Activated naive CD4-positive, alpha-beta T cell treated with Interleukin-2 at 50 U/mL for 16 hours (primary cell): ENCODE results near the gene GRID1.

Source experiments
- DNase-seq: peaks from one replicate; pipeline ENCODE4 v3.0.0-alpha.2; 2020

The GRID1 gene

DNA sequence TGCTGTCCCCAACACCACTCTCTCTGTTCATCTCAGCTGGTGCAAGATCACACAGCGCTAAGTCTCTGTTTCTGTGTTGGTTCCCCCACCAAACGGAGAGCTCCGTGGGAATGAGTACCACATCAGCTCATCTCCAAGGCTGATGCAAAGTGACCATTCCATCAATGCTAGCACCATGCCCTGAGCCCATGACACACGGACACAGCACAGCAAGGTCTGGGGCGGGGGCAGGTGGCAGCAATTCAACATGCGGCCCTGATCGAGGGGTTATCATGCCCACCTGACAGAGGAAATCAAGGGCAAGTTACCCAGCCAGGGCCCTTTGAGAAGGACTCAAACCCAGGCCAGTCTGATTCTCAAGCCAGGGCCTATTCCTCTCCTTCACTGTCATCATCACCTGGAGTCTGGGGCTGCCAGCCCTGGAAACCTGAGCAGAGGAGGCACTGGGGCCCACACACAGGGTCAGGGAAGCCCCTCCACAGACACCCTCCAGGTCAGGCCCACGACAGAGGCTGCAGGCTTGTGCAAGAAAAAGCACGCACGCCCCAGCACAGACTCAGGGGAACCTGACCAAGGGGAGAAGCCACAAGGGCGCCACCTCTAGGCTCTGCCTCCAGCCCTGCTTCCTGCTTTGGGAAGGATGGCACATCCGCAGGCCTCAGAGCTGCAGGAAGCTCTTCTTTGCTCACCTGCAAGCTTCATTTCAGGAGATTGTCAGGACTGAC is 74.8 kb downstream of the GRID1 start:
- no peak for DNase-seq

DNA sequence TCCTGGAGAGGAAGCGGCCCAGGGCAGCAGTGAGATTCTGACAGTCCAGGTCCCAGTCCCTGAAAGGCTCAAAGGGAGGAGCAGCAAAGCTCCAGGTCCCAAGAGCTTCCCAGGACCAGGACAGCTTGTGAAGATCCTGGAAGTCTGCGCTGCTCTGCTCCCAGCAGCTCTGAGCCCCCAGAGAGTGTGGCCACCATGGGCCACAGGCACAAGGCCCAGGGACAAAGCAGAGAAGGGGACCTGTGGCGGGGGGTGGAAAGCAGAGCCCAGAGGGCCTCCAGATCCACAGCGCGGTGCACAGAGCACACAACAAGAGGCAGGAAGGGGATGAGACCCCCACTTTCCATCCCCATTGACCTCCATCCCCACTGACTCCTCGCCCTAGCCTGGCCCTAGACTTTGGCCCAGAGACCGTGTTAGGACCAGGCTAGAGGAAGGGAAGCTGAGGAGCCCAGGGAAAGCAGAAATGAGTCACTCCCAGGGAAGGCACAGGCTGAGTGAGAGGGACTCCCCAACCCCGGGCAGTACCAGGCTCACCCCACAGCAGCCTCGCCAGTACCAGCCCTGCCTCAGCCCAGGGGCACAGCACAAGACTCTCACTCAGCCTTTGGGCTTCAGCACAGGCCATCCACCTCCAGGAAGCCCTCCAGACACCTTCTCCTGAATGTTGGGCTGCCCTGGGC is 75.5 kb downstream of the GRID1 start:
- DNase-seq: no peak

DNA sequence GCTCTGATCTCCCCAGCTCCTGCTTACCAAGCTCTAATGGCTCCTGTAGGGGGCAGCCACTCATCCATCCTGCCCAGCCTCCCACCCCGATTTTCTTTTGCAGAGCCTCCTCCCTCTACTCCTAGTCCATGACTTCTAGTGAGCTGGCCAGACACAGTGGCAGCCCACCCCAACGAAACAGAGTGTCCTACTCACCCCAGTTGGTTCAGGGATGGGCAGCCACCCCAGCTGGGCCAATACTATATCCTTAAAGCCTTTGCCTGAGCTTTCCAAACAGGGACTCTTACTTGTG is 77.1 kb downstream of the GRID1 start:
- no peak for DNase-seq

DNA sequence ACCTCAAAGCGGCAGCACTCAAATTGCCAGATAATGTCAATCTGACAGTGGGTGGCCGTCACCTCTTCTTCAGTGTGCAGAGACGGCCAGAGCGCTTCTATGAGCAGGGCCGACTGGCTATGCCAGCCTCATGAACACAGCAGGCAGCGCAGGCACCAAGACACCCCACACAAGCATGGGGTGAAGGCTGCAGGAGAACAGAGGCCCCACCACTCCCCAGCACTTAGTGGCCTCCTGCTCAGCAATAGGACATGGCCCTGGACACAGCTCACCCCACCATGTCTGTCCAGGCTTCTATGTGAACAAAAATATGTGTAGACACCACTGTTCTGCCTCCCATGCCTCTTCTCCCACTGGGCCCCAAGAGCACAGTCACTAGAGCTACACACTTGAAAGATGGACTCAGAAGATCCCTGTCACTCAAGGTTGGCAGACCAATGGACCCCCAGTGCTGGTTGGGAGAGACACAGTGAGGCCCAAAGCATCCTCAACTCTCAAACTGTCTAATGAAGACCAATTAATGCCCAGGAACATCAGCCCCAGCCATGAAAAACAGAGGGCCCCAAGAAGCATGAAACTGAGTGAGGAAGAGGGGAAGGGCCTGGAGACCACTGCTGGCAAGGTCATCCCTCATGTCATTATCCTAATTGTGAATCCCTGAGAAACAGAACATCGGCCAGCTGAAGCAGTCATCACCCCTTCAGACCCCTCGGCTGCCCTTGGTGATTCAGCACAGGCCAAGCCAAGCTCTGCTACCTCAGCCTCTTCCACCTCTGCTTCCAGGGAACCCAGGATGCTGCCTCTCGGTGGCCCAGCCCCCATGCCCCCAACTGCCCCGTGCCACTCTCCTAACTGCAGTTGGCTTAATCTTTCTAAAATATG is 77.7 kb downstream of the GRID1 start:
- DNase-seq: no peak

DNA sequence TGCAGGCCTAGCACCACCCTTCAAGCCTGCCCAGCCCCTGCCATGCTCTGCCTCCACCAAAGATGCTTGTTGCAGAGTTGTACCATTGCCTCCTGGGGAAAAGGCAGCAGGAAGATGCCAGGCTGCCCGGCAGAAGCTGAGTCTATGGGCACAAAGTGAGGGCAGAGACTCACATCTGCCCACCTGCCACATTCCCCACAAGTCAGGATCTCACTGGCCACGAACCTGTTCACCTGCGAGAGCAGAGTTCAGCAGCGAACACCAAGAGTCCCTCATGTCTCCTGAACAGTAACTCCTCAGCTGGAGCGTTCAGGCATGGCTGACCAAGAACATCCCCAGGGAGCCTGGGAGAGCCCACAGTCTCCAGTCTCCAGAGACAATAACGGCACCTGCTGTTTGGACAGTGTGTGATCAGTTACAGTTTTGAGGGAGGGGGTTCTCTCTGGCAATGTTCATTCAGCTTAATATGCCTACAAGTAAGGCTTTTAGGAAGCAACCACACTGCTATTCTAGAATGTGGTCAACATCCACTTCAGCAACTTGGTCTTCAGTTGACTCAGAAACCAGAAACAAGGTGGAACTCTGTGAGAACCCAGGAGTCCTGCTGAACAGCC is 78.5 kb downstream of the GRID1 start:
- no peak for DNase-seq

DNA sequence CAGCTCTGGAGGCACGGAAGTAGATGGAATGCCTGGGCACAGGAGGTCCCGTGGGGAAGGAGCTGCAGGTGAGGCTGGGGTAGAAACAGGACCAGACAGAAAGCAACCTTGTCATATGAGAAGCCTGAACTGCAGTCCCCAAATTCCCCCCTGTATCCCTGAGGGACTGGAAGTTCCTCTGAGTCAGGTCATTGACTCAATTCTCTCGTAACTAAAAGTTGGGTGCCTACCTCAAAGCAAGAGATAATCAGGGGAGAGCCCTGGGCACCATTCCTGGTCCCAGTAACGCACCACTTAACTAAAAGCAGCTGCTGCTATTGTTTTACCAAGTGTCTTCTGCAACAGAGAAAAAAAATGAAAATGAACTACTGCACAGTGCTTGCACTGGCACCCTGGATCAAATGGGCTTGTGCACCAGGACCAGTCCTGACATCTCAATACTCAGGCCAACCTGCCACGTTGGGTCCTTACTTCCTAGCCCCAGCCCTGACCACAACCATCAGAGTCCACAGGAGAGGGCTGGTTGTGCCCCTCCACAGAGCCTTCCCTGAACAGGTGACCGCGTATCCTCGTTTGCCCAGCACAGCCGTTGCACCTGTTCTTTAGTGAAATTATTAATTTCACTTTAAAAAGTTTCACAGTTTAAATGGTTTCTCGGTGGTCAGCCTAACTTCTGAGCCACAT is 79.3 kb downstream of the GRID1 start:
- DNase-seq: no peak

DNA sequence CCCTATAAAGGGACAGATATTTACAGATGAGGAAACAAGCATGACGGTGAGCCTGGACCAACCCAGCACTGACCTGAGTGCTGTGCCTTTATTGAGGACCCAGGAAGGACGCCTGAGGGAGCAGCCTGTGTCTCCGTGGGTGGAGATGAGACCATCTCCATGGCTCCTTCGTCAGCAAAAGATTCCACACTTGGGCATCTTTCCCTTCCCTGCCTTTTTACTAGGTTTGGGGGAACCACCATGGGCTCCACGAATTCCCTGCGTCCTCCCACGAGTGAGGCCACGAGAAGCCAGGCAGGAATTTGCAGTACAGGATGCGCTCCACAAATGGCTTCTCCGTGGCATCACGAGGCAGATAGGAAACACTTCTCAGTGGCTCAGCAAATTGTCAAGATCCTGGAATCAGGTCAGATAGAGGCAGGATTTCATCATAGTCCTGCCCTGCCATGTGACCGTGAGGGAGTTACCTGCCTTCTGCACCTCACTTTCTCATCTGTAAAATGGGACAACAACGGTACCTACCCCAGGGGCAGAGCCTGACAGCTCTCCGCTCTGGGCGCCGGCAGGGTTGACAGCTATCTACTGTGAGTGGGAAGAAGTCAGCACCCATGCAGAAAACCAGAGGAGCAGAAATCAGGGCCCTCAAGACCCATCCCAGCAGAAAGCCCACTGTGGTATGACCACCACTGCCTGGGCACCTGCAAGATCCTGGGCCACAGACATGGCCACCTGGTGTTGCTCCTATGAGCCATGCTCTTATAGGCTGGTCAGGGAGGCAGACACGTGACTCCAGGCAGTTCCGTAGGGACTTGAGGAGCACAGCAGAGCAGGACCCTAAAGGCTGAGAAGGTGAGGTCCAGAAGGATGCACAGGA is 80.1 kb downstream of the GRID1 start:
- no peak for DNase-seq

DNA sequence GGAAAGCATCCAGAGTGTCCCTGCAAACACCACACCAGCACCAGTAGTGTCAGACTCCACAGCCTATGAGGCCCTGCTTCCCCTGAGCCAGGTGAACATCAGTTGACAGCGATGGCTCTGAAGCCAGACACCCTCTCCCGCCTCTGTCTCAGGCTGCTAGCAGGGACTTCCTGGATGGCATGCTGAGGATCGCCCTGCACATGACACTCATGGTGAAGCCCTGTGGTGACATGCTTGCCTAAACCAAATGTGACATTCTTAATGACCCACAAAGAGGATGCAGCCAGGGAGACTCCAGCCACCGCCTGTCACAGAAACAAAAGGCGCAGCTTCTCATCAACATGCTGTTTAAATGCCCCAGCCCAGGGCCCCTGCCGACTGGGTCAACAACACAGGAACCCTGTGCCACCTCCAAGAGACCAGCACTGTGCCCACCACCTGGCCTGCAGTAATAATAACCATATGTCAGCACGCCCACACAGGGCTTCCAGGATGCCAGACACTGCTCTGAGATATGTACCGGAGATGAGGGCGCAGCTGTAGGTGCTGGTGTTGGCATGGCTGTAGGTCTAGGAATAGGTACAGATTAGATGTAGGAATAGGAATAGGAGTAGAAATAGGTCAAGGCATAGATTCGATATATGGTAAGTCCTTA is 81.3 kb downstream of the GRID1 start:
- no peak for DNase-seq

DNA sequence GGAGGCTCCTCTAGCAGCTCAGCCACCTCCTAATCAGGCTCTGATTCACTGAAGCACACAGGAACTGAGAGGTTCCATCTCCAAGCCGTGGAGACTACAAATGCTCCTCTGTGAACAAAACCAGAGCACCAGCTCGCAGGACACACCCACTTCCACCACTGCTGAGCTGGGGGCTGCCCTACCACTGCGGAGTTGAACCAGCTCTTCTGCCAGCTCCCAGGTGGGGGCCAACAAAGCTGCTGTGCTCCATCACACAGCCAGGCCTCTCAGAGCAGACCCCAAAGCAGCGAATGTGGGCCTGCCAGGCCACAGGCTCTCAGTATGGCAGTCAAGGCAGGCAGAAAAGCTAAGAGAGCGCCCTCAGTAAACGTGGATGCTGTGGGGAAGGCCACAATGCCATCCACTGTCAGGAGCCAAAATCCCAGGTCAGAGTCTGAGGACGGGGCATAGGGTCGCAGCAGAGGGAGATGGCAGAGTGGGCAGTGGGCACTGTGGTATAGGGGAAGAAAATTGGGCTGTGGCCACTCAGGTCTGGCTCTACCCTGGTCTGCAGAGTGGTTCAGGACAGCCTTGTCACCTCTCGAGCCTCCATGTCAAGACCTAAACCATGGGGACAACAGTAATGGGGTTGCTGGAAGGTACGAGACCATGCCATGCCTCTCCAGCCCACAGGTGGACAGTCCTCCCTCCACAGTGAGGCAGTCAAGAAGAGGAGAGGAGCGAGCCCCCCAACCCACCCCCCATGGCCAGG is 82.1 kb downstream of the GRID1 start:
- DNase-seq: no peak

DNA sequence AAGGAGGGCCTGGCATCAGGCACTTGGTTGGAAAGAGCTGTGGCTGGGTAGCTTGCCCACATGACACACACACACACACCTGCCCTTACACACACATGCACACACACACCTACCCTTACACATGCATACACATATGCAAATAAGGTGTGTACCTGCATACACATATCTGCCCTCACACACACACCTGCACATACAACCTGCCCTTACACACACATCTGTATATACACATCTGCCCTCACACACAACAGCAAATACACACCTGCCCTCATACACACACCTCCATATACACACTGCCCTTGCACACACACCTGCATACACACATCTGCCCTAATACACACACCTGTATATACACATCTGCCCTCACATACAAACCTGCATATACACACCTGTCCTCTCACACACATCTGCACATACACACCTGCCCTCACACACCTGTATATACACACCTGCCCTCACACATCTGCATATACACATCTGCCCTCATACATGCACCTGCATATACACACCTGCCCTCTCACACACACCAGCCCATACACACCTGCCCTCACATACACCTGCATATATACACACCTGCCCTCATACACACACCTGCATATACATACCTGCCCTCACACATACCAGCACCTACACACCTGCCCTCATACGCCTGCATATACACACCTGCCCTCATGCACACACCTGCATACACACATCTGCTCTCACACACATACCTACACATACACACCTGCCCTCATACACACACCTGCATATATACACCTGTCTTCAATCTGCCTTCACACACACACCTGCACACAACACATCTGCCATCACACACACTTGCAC is 82.9 kb downstream of the GRID1 start:
- no peak for DNase-seq

DNA sequence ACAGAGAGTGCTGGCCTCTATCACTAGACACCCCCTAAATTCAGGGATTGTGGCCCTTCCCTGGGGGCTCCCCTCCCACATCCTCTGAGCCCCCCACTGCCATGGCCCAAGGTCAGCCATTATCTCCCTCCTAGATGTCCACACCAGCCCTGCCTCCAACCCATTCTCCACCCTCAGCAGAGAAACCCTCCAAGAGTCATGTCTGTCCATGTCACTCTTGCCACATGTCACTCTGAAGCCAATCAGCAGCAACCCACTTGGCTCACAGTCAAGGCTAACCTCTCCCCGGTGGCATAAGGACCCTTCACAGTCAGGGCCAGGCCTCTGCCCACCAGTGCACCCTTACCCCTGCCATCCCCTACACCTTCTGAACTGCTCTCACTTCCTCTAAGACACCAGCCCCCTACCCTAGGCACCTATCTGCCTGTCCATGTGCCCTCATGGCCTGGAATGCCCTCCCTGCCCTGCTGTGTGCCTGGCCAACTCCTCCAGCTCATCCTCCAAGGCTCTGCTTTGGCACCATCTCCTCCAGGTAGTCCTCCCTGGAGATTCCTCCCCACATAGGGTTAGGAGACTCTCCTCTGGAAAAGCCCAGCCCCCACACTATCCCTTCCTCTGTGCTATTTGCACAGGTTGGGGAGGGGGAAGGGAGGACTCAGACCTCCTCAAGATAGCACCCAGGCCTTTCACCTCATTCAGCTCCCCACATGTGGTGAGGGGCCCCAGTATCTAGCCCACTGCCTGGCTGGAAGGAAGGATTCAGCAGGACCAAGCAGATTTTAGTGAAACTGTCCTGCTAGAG is 83.7 kb downstream of the GRID1 start:
- no peak for DNase-seq

DNA sequence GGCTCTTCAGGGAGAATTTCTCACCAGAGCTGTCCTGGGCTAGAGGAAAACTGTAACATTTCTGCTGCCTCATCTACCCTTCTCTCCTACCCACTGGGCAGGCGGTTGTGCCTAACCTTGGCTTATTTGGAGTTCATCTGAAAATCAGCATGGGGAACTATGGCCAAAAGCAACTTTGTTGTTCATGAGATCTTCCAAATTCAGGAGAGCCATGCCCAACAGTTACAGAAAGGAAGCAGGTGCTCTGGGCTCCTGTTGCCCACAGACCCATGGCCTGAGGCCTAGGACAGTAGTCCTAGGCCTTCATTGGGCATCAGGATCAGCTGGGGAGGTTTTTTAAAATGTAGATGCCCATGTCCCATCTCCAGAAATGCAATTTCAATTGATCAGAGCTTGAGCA is 85.2 kb downstream of the GRID1 start:
- no peak for DNase-seq

DNA sequence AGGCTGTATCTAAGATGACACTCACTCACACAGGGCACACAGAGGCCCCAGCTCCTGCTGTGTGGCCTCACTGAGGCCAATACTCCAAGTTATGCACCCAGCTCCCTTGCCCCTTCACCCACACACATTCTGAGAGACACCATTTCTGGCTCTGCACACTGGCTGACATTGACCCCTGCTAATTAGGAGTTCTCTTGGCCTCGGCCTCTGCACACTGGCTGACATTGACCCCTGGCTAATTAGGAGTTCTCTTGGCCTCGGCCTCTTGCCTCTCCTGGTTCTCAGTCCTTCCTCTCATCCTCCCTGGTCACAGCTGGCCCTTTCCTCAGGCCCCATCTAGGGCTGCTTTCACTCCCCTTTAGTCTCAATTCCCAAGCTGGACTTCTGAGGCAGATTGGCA is 97.3 kb downstream of the GRID1 start:
- no peak for DNase-seq

DNA sequence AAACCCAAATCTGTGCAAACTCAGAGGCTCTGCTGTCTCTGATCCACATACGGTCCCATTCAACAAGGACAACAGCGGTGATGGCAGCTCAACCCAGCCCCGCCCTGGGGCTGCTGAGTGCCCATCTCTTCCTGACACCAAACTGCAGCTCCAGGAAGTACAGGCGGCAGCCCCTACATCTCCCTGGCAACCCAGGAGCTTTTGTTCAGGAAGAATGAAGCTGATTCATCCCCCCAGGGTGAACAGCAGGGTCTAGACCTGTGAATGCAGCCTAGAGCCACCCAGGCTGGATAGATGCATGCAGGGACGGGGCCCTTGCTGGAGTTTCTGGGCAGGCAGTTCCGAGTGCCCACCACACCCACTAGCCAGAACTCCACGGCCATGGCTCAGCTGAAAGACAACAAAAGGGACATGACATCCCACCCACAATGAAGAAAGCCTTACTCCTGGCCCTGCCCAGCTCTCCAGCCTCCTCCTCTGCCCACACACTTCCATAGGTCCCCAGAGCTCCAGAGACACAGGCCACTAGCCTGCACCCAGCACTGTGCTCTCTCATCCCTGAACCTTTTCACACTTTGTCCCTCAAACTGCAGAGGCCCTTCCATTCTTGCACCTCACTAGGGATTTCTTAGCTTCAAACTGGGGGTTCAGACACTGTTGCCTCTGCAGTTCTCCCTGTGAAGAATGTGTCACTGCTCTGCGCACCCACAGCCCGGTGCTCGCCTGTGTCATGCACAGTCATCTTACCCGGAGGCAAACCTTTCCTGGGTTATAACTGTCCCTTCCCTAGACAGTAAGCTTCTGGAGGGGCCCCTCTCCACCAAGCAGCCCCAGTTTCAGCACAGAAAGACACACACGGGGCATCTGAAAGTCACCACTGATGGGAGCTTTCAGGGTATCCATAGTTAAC is 99.1 kb downstream of the GRID1 start:
- no peak for DNase-seq

DNA sequence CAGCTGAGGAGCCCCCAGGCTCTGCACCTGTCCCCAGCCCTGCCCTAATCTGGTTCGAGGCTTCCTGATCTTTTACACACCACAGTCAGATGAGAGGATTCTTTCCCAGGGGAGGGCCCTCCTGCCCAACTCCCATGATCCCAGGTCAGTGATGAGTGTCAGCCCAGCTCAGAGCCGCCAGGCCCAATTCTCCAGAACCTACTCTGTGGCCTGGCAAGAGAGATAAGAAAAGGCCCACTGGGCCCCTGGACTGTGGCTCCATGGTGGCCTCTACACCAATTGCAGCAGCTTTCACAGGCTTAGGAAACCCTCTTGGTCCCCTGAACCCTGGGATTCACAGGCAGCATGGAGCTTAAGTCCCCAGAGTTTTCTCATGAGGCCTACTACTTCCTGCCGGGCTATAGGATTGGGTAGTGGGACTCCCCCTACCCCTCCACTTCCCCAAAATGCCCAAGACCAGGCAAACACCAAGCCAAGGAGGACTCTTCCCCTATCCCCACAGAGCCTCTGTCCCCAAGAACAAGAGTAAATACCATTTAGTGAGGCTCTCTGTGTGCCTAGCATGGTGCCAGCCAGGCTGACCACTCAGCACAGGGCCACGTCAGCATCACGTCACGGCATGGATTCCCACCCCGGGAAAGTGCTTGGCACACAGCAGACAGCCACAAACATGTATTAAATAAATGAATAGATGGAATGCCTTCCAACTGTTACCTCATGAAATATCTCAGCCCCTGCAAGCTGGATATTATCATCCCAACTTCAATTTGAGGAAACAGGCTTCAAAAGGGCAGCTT is 100.0 kb downstream of the GRID1 start:
- no peak for DNase-seq

DNA sequence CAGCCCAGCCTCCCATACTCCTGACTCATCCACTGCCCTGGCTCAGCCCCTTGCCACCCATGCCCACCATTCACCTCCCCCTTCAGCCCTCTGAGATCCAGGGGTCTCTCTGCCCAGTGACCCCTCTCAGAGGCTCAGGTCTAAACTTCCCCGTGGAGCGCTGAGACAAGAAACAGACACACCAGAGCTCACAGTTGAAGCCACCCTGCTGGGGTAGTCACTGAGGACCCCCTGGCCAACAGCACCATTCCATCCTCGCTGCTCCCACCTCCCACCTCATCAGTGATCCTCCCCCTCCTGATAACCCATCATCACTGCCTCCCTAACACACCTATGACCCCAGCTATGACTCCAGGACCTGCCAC is 100.7 kb downstream of the GRID1 start:
- DNase-seq: no peak
